GM12874 (cell line): Measurements from ENCODE around the gene MAP2K5.

Source experiments
- TF ChIP-seq, protein P1 (sequence below): IDR thresholded peaks from 2 replicates; pipeline ENCODE4 v1.5.1; 2011; ENCODE audit warnings: low read depth, mild to moderate bottlenecking, control low read depth, low read length, moderate library complexity; ENCODE audit not compliant: insufficient read depth

MAP2K5 gene

DNA sequence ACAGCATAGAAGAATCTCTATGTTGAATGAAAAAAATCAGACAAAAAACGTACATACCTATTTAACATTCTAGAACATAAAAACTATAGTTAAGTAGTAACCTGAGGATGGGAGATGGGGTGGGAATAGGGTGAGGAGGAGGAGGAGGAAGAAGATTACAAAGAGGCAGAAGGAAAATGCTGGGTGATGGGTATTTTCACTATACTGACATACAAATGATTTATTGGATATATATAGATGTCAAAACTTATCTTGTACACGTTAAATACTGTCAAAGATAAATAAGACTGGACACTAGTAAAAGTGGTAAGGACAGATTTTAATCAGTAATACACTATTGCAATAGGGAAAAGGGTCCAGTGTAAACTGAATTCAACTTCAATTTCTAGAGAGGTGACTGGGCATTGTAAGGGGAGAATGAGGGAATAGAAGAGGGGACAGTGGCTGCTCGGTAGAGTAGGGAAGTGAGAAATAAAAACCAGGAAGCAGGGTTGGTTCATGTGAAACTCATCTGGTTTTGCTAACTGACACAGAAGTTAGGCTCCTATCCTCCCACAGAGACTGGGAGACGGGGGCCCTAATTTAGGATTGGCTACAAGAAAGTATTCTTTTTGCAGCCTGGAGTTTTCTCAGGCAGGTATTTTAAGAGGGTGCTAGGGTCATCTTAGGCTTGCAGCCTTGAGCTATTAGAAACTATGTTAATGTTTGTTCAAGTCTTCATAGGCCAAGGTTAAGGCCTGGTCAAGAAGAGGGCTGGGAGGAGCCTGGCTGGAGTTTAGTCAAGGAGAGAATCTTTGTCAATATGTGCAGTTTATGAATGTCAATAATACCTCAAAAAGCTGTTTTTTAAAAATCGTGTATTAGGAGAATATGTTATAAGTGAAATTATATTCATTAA lies 36.6 kb upstream of the MAP2K5 start:
- TF ChIP-seq, protein P1, sequence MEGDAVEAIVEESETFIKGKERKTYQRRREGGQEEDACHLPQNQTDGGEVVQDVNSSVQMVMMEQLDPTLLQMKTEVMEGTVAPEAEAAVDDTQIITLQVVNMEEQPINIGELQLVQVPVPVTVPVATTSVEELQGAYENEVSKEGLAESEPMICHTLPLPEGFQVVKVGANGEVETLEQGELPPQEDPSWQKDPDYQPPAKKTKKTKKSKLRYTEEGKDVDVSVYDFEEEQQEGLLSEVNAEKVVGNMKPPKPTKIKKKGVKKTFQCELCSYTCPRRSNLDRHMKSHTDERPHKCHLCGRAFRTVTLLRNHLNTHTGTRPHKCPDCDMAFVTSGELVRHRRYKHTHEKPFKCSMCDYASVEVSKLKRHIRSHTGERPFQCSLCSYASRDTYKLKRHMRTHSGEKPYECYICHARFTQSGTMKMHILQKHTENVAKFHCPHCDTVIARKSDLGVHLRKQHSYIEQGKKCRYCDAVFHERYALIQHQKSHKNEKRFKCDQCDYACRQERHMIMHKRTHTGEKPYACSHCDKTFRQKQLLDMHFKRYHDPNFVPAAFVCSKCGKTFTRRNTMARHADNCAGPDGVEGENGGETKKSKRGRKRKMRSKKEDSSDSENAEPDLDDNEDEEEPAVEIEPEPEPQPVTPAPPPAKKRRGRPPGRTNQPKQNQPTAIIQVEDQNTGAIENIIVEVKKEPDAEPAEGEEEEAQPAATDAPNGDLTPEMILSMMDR, result no peak

GRCh38 chr15:67506775-67507747 lies 35.4 kb upstream of the MAP2K5 start:
- TF ChIP-seq, protein P1, result no peak

DNA sequence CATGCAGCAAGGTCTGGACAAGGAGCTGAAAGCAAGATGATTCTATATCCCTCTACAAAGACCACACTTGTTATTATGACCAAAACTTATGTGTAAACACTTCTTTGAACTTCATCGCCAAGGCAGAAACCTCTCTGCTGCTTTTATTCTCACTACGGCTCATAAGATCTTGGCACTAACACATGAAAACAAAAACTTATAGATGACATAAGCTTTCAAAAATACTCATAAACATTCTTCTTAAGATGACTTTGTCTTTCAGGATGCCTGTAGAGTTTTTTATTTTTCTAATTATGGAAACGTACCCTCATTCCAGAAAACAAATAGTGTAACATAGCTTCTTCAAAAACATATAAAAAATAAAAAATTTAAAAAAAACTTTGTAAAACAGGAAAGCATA lies 34.1 kb upstream of the MAP2K5 start:
- TF ChIP-seq, protein P1, result no peak

GRCh38 chr15:67509918-67510317 lies 32.6 kb upstream of the MAP2K5 start:
- TF ChIP-seq, protein P1, result no peak

GRCh38 chr15:67510597-67511190 lies 31.8 kb upstream of the MAP2K5 start:
- TF ChIP-seq, protein P1, result no peak

GRCh38 chr15:67511606-67512005 lies 30.9 kb upstream of the MAP2K5 start:
- TF ChIP-seq, protein P1, result no peak

GRCh38 chr15:67512140-67512539 lies 30.4 kb upstream of the MAP2K5 start:
- TF ChIP-seq, protein P1, result no peak
